Brain pericyte (primary cell): ENCODE data around the gene HPD.

ENCODE experiments used
- DNase-seq: peaks from one replicate; pipeline ENCODE4 v3.0.0-alpha.2; 2012; ENCODE audit warnings: low read depth, low spot score

The HPD gene

DNA sequence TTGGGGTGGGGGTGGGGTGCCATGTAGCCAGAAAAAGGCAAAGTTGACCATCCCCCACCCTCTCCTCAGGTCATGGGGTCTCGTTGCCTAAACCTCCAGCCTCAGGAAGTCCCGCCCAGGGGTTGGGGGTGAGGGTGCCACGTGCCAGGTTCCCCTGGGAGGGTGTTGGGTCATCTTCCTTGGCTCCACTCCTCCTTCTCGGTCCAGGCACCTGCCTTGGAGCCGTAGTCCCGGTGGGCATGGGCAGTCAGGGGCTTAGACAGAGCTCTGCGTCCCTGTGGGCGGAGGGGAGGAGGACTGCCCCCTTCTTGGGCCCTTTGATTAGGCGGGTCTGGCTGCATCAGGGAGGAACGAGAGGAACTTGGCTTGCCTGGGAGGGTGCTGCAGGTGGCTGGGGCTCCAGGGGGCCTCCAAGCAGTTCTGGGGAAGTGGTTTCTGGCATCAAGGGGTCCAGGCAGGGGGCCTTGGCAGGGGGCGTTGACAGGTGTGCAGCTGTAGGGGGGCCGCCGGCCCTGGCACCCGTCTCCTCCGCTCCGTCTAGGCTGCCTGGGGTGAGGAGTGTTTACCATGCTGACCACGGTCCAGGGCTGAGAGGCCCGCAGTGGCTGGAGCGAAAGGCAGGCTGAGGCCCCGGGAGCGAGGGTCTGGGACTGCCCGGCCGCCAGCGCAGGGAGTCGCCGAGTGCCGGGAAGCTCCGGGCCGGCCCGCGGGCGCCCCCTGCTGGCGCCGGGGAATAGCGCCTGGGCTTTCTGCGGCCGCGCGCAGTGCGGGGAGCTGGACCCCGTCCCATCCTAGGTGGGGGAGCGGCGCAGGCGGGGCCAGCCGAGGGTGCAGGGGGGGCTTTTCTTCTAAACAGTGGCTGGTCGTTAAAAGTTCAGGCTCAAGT lies 47.0 kb downstream of the HPD start:
- DNase-seq = no peak

DNA sequence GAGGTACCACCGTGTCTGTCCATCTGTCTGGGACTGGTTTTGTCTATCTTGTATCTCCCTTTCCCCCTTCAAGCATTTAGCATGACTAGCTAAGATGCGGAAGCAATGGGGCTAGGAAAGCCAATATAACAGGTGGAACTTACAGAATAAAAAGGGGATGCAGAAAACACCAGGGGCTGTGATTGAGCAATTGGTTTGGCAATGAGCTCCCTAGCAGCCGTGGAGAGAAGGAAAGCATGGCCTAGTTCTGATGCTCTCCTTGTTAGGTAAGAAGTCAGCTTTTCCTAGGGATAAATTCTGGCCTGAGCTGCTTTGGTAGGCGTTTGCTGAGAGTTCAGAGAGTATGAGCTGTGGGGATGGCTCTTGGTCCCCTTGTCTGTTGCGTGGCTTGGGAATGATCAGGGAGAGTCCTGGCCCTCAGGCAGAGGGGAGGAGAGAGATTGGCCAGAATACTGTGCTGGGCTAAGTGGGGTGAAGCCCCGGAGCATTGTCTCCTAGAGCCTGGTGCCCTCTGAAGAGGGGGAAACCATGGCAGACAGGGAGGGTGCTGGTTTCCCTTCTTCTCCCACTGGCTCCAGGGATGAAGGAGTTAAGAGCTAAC lies 47.7 kb downstream of the HPD start:
- DNase-seq = no peak

- no peak for DNase-seq
Observed at GRCh38 chr12:121810234-121810817, 48.3 kb downstream of the HPD start.

DNA sequence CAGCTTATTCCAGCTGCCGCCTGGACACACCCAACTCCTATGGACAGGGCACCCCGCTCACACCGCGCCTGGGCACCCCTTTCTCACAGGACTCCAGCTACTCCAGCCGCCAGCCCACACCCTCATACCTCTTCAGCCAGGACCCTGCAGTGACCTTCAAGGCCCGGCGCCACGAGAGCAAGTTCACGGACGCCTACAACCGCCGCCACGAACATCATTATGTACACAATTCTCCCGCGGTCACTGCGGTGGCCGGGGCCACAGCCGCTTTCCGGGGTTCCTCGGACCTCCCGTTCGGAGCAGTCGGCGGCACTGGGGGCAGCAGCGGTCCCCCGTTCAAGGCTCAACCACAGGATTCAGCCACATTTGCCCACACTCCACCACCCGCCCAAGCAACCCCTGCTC lies 48.9 kb downstream of the HPD start:
- DNase-seq = no peak

GRCh38 chr12:121808623-121809022 lies 50.0 kb downstream of the HPD start:
- no peak for DNase-seq

GRCh38 chr12:121807642-121808347 lies 50.9 kb downstream of the HPD start:
- no peak for DNase-seq

DNA sequence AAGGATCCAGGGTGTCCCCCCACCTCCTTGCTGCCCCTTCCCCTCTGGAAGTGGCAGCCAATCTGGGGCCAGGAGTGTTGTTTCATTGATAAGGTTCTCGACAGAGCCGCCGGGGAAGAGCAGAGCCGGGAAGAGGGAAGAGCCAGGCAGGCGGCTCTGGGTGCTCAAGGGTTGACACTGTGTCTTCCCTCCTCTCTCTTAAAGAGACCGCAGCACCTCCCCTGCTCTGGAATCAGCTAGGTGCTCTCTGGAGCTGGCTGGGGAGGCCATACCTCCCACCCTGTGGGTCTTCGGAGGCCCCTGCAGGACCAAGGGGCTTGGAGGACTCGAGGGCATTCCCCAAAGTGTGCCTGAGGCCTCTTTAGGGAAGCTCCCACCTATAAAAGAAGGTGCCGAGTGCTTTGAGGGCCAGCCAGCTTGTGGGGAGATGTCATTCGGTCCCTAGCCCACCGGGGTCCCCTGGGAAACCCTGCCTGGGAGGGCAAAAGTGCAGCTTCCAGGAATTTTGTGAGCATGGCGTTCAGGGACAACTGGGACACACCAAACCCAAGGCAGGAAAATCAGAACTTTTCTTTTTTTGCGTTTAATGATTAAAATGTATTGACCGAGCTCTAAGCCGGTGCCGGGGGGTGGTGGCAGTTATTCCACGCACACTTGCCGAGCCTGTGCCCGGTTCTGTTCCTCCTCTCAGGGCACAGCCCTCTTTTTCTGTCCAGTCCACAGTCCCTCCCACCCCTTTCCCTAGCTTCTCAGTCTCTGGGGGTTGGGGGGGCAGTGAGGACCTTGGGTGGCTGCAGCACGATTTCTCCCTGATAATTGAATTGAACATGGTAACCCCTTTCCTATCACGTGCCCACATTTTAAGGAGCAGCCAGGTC lies 51.9 kb downstream of the HPD start:
- no peak for DNase-seq

- DNase-seq = no peak
Observed at GRCh38 chr12:121806009-121806545, 52.6 kb downstream of the HPD start.

GRCh38 chr12:121805171-121806008 lies 53.3 kb downstream of the HPD start:
- DNase-seq = no peak

DNA sequence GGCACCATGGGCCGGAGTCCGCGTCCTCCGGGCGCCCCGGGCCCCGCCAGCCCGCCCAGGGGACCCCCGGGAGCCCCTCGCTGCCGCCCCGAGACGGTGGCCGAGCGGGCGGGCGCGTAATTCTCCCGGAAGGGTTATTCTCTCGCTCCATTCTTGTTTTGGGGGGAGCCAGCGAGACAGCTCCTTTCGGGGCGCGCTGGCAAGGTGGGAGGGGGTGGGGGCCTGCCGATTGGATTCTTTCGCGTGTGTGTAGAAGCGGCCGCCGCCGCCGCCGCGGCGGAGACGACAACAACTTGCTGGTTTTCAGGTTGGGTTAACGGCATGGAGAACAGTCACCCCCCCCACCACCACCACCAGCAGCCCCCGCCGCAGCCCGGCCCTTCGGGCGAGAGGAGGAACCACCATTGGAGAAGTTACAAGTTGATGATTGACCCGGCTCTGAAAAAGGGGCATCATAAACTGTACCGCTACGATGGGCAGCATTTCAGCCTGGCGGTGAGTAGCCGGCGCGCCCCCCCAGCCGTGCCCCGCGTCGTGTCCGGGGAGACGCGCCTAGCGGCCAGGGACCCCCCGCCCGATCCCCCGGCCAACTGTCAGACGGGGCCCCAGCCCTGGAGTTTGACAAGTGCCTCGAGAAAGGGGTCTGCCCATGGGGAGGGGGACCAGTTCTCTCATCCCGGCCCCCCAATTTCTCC lies 54.1 kb downstream of the HPD start:
- no peak for DNase-seq

DNA sequence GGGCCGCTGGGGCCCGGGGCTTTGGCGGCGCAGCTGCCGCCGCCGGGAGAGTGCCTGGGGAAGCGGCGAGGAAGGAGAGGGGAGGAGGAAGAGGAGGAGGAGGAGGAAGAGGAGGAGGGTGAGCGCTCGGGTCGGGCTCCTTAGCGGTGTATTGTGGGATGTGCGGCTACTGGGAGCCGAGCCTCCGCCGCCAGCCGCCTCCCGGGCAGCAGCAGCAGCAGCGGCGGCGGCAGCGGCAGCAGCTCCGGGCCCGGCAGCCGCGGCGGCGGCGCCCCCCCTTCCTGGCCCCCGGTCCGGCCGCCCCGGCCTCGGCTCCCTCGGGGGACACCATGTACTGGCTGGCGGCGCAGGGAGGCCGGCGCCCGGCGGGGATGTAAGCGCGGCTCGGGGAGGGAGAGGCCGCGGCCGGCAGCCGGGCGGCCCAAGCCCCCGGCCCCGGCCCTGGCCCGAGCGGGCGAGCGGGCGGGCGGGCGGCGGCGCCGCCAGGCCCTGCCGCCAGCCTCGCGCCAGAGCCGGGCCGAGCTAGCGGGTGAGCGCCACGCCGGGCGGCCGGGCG lies 54.7 kb downstream of the HPD start, which contains the start of gene SETD1B:
TSS of gene SETD1B (plus strand) at position 149 of the 556 bp plus-strand sequence. CDS start 729 bp downstream, outside the sequence.
- DNase-seq = no peak

- peak; percentile 87 for DNase-seq
Observed at GRCh38 chr12:121802843-121803698, 55.6 kb downstream of the HPD start.

DNA sequence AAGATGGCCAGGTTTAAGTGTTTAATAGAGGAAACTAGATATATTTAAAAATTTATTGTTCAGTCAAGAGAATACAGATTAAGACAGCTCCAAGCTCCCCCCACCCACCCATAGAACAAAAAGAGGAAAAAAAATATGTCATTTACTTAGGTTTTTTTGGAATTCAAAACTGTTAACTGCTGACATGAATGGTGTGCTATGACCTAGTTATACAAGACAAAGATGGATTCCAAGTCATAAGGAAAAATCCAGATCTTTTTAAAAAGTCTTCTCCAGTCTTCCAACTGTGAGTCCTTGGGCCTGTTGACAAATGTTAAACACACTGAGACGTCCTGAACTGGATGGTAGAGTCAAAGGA lies 56.2 kb downstream of the HPD start:
- DNase-seq = no peak

DNA sequence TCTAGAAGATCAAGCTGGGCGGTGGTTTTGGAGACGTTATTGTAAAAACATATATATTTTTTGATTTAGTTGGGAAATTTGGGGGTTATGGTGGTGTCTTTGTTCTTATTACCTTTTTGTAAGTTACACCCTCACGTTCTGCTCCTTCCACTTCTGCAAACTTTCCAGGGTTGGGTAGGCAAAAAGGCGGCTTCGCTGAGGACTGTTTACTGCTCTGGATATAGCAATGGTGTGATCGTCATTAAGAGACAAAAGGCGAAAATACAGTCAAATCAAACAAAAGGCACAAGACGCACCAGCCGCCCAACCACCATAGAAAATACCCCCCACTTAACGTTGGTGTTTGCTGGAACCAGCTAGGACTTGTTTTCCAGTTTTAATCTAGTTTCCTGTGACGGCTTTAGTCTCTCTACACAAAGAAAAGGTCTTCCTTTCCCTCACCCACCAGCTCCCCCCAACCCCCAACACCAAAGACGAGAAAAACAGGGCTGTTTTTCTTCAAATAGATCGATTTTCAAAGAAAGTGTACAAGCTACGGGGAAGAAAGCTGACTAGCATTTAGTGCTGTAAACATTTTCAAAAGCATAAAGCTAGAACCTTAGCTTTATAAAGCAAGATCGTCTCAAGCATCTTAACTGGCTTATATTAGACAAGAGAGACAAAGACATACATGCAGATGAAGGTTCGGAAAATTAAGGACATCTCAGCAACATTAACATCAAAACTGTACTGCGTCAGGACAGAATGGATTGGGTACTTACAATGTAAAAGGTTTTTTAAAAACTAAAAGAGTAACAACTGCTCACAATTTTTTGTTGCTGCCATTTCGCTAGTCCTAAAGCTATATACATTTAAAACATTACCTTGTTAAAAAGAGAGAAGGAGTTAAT lies 56.8 kb downstream of the HPD start:
- no peak for DNase-seq

- no peak for DNase-seq
Observed at GRCh38 chr12:121800694-121801594, 57.7 kb downstream of the HPD start.
